H1 (cell line): ENCODE results near the gene RASA4B. TPM values are rescaled to one million over a fixed set of nuclear protein-coding genes. Genes with fewer than 3 reads are reported as not detected.
"Not testable (repeated sequence)": the region's sequence is repeated elsewhere in the genome, so short reads cannot be mapped to it uniquely, and the experiment has no call there.

Experiments
- CTCF ChIA-PET: fragments of 300-600 bp; sonication (Branson Sonifier 250); formaldehyde crosslinking; loops from one replicate; lab custom pipeline; 2021; ENCODE audit not compliant: partially characterized antibody; lab: Charles Lee
- POLR2A ChIA-PET: fragments of 300-600 bp; sonication (Branson Sonifier 250); formaldehyde crosslinking; loops from one replicate; lab custom pipeline; 2021; ENCODE audit warnings: inconsistent platforms; ENCODE audit not compliant: partially characterized antibody; lab: Charles Lee
- DNase-seq, 2 experiments: peaks; one replicate each; pipeline versions ENCODE4 v3.0.0 to v3.0.0-alpha.2; 2010 to 2022; ENCODE audit warnings: low spot score in 2 of 2, low read depth in 1 of 2, mixed read lengths in 1 of 2
- FAIRE-seq: peaks from 2 replicates; lab custom pipeline; 2011; peaks lifted over from hg19 to GRCh38; lab: Jason Lieb, UNC
- H2AFZ ChIP-seq: 2 replicates; pipeline ENCODE4 v1.8.1; 2012; ENCODE audit warnings: low read length, inconsistent platforms
- H2AK5ac ChIP-seq: 2 replicates; pipeline ENCODE4 v1.6.1; 2013; ENCODE audit warnings: low read depth, low read length
- H2BK120ac ChIP-seq: replicated peaks from 2 replicates; pipeline ENCODE3; 2013; ENCODE audit warnings: low read depth, low read length, inconsistent platforms
- H2BK12ac ChIP-seq: 2 replicates; pipeline ENCODE4 v1.6.1; 2013; ENCODE audit warnings: low read depth, low read length
- H2BK15ac ChIP-seq: 2 replicates; pipeline ENCODE4 v1.6.1; 2013; ENCODE audit warnings: low read length
- H2BK20ac ChIP-seq: 2 replicates; pipeline ENCODE4 v1.6.1; 2013; ENCODE audit warnings: low read length
- H2BK5ac ChIP-seq: 2 replicates; pipeline ENCODE4 v1.6.1; 2013; ENCODE audit warnings: low read depth, low read length
- H3K14ac ChIP-seq: 2 replicates; pipeline ENCODE4 v1.6.1; 2013; ENCODE audit warnings: inconsistent platforms; ENCODE audit not compliant: insufficient read length
- H3K18ac ChIP-seq: 2 replicates; pipeline ENCODE4 v1.6.1; 2013; ENCODE audit warnings: low read length; ENCODE audit errors: extremely low read depth
- H3K23ac ChIP-seq: 2 replicates; pipeline ENCODE4 v1.6.1; 2013; ENCODE audit warnings: inconsistent platforms; ENCODE audit not compliant: insufficient read length
- H3K23me2 ChIP-seq: 2 replicates; pipeline ENCODE4 v1.6.1; 2013; ENCODE audit warnings: low read depth, low read length
- H3K27ac ChIP-seq: 2 replicates; pipeline ENCODE4 v1.6.1; 2011; ENCODE audit warnings: low read depth, low read length, inconsistent platforms
- H3K27me3 ChIP-seq, 4 experiments: replicated peaks in 1 of 4; 1 replicate in 1 of 4; 2 replicates in 3 of 4; pipeline versions ENCODE4 v1.6.1 to v1.8.1; 2011 to 2013; ENCODE audit warnings: low read length in 3 of 4, mild to moderate bottlenecking in 3 of 4, inconsistent platforms in 2 of 4, mixed read lengths in 2 of 4, moderate library complexity in 1 of 4; ENCODE audit not compliant: control insufficient read depth in 3 of 4, insufficient read depth in 3 of 4; ENCODE audit errors: extremely low read depth in 1 of 4
- H3K36me3 ChIP-seq, 4 experiments: 2 replicates each; pipeline versions ENCODE4 v1.6.1 to v1.8.1; 2011 to 2013; ENCODE audit warnings: mild to moderate bottlenecking in 4 of 4, low read length in 3 of 4, moderate library complexity in 2 of 4, control low read depth in 1 of 4, inconsistent platforms in 1 of 4; ENCODE audit not compliant: insufficient read depth in 4 of 4, control insufficient read depth in 2 of 4
- H3K4ac ChIP-seq: replicated peaks from 2 replicates; pipeline ENCODE3; 2013; ENCODE audit warnings: low read length, low read depth, mixed read lengths, inconsistent platforms; ENCODE audit not compliant: insufficient read length
- H3K4me1 ChIP-seq, 4 experiments: replicated peaks in 1 of 4; 1 replicate in 1 of 4; 2 replicates in 3 of 4; pipeline versions ENCODE4 v1.6.1 to v1.8.1; 2011 to 2013; ENCODE audit warnings: low read length in 3 of 4, inconsistent platforms in 2 of 4, mixed read lengths in 1 of 4; ENCODE audit not compliant: insufficient read depth in 4 of 4, control insufficient read depth in 3 of 4
- H3K4me2 ChIP-seq, 2 experiments: 2 replicates each; pipeline versions ENCODE4 v1.6.1 to v1.8.1; 2011 to 2013; ENCODE audit warnings: low read depth in 2 of 2, low read length in 2 of 2, control low read depth in 1 of 2, inconsistent platforms in 1 of 2, mild to moderate bottlenecking in 1 of 2; ENCODE audit not compliant: insufficient read depth in 1 of 2
- H3K4me3 ChIP-seq, 4 experiments: fragments of 200-600, 300-600 bp in 1 of 4; sonication (generic), shearing (Covaris generic), sonication (Bioruptor Twin) in 1 of 4; 2 replicates each; pipeline versions ENCODE4 v1.5.1 to v1.8.1; 2011 to 2016; ENCODE audit warnings: low read length in 4 of 4, low read depth in 3 of 4, control low read depth in 2 of 4, inconsistent platforms in 2 of 4, mild to moderate bottlenecking in 2 of 4, mixed read lengths in 1 of 4, moderate library complexity in 1 of 4; ENCODE audit not compliant: insufficient read depth in 2 of 4; ENCODE audit errors: extremely low read depth in 1 of 4
- H3K56ac ChIP-seq: replicated peaks from 2 replicates; pipeline ENCODE3; 2013; ENCODE audit warnings: low read depth, mild to moderate bottlenecking, mixed read lengths, low read length, inconsistent platforms; ENCODE audit not compliant: insufficient read length
- H3K79me1 ChIP-seq: 2 replicates; pipeline ENCODE4 v1.6.1; 2013; ENCODE audit warnings: low read depth, low read length, control low read depth
- H3K79me2 ChIP-seq, 2 experiments: 2 replicates each; pipeline versions ENCODE4 v1.6.1 to v1.8.1; 2012 to 2013; ENCODE audit warnings: low read length in 2 of 2, mild to moderate bottlenecking in 2 of 2, inconsistent platforms in 1 of 2; ENCODE audit not compliant: insufficient read depth in 2 of 2, control insufficient read depth in 1 of 2
- H3K9ac ChIP-seq, 4 experiments: replicated peaks in 1 of 4; 1 replicate in 1 of 4; 2 replicates in 3 of 4; pipeline versions ENCODE4 v1.6.1 to v1.8.1; 2011 to 2013; ENCODE audit warnings: low read depth in 3 of 4, low read length in 3 of 4, control low read depth in 2 of 4, mild to moderate bottlenecking in 2 of 4, moderate library complexity in 2 of 4, inconsistent platforms in 1 of 4; ENCODE audit errors: extremely low read depth in 1 of 4
- H3K9me3 ChIP-seq, 2 experiments: 2 replicates each; pipeline versions ENCODE4 v1.6.1 to v1.8.1; 2012 to 2013; ENCODE audit warnings: mild to moderate bottlenecking in 2 of 2, moderate library complexity in 2 of 2, control low read depth in 1 of 2, inconsistent platforms in 1 of 2, low read depth in 1 of 2, low read length in 1 of 2, mixed read lengths in 1 of 2; ENCODE audit not compliant: insufficient read depth in 2 of 2
- H4K20me1 ChIP-seq, 2 experiments: replicated peaks in 1 of 2; 2 replicates each; pipeline versions ENCODE3 to v1.8.1; 2011 to 2013; ENCODE audit warnings: inconsistent platforms in 2 of 2, low read length in 2 of 2, mild to moderate bottlenecking in 1 of 2; ENCODE audit not compliant: insufficient read depth in 2 of 2, control insufficient read depth in 1 of 2
- H4K5ac ChIP-seq: 2 replicates; pipeline ENCODE4 v1.6.1; 2013; ENCODE audit warnings: low read length, low read depth, mixed read lengths, inconsistent platforms; ENCODE audit not compliant: insufficient read length
- H4K8ac ChIP-seq: 2 replicates; pipeline ENCODE4 v1.8.0; 2013; ENCODE audit warnings: mild to moderate bottlenecking, moderate library complexity, low read length, inconsistent platforms; ENCODE audit not compliant: insufficient read depth; ENCODE audit errors: extremely low read depth
- H4K91ac ChIP-seq: replicated peaks from 2 replicates; pipeline ENCODE3; 2013; ENCODE audit warnings: low read length, mixed read lengths, inconsistent platforms; ENCODE audit not compliant: insufficient read length
- WGBS, 2 experiments: shearing (Covaris generic) in 1 of 2; methylation state at CpG; one replicate each; pipeline versions ENCODE4 v1.1.6 to v1.1.7; 2013 to 2015; ENCODE audit warnings: low lambda C conversion rate in 2 of 2, mixed read lengths in 2 of 2, inconsistent platforms in 1 of 2, low coverage in 1 of 2, missing lambda C conversion rate in 1 of 2; ENCODE audit not compliant: insufficient replicate concordance in 2 of 2, insufficient coverage in 1 of 2, insufficient read length in 1 of 2; ENCODE audit errors: extremely low coverage in 1 of 2, missing lambda C conversion rate in 1 of 2; 5-methylcytosine and 5-hydroxymethylcytosine counted together
- polyA plus RNA-seq, 7 experiments: library from polyadenylated mRNA; depleted of rRNA in 3 of 7; stranded (reverse) in 5 of 7; unstranded in 2 of 7; fragments of >200 nt in 5 of 7; fragments of 200-250 nt in 2 of 7; gene quantifications; 1 replicate in 5 of 7; 2 replicates in 1 of 7; 4 replicates in 1 of 7; pipeline versions ENCODE4 v1.2.1 to v1.2.3, GENCODE V29; 2011 to 2013; ENCODE audit warnings: missing spikeins in 2 of 7, mixed read lengths in 2 of 7
- total RNA-seq: library from RNA; stranded (reverse); fragmentation: NEBNext Ultra II Directional; extraction: Animal tissue kit (Norgen Biotek cat#: 25700); gene quantifications from 2 replicates; pipeline ENCODE4 v1.2.1, GENCODE V29; 2021

Gene RASA4B
- total and polyA plus RNA-seq, 2 of the 8 experiments (the other 6 are each of a cell fraction or from before 2014, with no cell fraction given), result 3.4 to 6.7 TPM

DNA sequence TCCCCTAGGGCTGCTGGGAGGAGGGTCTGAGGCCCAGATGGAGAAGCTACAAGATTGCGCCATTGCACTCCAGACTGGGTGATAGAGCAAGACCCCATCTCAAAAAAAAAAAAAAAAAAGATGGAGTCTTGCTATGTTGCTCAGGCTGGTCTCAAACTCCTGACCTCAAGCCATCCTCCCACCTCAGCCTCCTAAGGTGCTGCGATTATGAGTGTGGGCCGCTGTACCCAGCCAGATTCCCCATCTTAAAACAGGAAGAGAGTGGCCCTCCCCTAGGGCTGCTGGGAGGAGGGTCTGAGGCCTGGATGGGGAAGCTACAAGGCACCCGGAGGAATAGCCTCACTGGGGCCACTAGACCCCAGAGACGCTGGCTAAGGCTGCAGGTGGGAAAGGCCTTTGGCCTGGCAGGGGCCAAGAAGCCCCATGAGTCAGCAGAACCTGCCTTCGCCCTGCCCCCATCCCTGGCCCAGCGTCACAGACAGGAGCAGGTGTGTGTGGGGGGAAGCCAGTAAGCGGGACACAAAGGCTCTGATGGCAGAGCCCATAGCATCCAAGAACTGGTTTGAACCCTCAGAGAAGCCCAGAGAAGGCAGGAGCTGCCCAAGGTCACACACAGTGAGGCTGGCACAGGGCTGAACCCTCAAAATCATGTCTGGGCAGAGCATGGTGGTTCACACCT, 10.0 kb downstream of the RASA4B start:
- H4K8ac ChIP-seq, H2AFZ ChIP-seq, H3K23me2 ChIP-seq, H3K18ac ChIP-seq, H3K4me3 ChIP-seq, H3K79me2 ChIP-seq, H3K27ac ChIP-seq, H2BK120ac ChIP-seq, POLR2A ChIA-PET, H3K56ac ChIP-seq, H3K9ac ChIP-seq, H2BK12ac ChIP-seq, H3K79me1 ChIP-seq, H2BK20ac ChIP-seq, H4K20me1 ChIP-seq, H3K4ac ChIP-seq, H3K23ac ChIP-seq, CTCF ChIA-PET, H2BK5ac ChIP-seq, H3K14ac ChIP-seq, H2BK15ac ChIP-seq, H2AK5ac ChIP-seq, H3K36me3 ChIP-seq, H3K27me3 ChIP-seq, H3K9me3 ChIP-seq, H3K4me1 ChIP-seq, H4K5ac ChIP-seq, H3K4me2 ChIP-seq, H4K91ac ChIP-seq, FAIRE-seq: not testable (repeated sequence)
- peak in 1 of 2 experiments; percentile 54 for DNase-seq
- 74% methylated on average over 2 of the region's 8 CpGs; no CpG with 5 or more reads in 1 of the 2 experiments for WGBS, 2 experiments
